HG02938 (cell line): ENCODE results near the gene NOX4.
"Not testable (repeated sequence)": the region's sequence is repeated elsewhere in the genome, so short reads cannot be mapped to it uniquely, and the experiment has no call there.

Experiments used
- ATAC-seq: cut with Tn5 transposase; IDR thresholded peaks from one replicate; pipeline ENCODE4 v1.9.1; 2021; ENCODE audit warnings: mild to moderate bottlenecking, moderate library complexity; ENCODE audit not compliant: unreplicated experiment

NOX4 gene

GRCh38 chr11:89310607-89311006, 180.6 kb downstream of the NOX4 start:
- not testable (repeated sequence) for ATAC-seq

- not testable (repeated sequence) for ATAC-seq
These were observed 181.7 kb downstream of the NOX4 start for GRCh38 chr11:89309321-89309985.

- ATAC-seq = not testable (repeated sequence)
These were observed 182.9 kb downstream of the NOX4 start for GRCh38 chr11:89308272-89308671.

GRCh38 chr11:89303029-89303428, 188.1 kb downstream of the NOX4 start:
- not testable (repeated sequence) for ATAC-seq

- not testable (repeated sequence) for ATAC-seq
These were observed 196.2 kb downstream of the NOX4 start for GRCh38 chr11:89295023-89295422.

- ATAC-seq = no peak
These were observed 197.1 kb downstream of the NOX4 start for GRCh38 chr11:89293965-89294679.

GRCh38 chr11:89288004-89288403, 203.2 kb downstream of the NOX4 start:
- not testable (repeated sequence) for ATAC-seq

GRCh38 chr11:89286601-89287000, 204.6 kb downstream of the NOX4 start:
- ATAC-seq = not testable (repeated sequence)

GRCh38 chr11:89281032-89281677, 210.0 kb downstream of the NOX4 start:
- not testable (repeated sequence) for ATAC-seq

- ATAC-seq = no peak
These were observed 212.0 kb downstream of the NOX4 start for GRCh38 chr11:89279176-89279575.

- ATAC-seq = no peak
These were observed 215.2 kb downstream of the NOX4 start for GRCh38 chr11:89275966-89276365.
